ENCODE data around the gene ZEB2. TPM values are rescaled to one million over a fixed set of nuclear protein-coding genes. Genes with fewer than 3 reads are reported as not detected.

ZEB2 gene
- total and polyA plus RNA-seq, 2 donors (not counting 3 experiments of a cell fraction or from before 2014, with no cell fraction given) = 17.9 to 49.6 TPM

DNA sequence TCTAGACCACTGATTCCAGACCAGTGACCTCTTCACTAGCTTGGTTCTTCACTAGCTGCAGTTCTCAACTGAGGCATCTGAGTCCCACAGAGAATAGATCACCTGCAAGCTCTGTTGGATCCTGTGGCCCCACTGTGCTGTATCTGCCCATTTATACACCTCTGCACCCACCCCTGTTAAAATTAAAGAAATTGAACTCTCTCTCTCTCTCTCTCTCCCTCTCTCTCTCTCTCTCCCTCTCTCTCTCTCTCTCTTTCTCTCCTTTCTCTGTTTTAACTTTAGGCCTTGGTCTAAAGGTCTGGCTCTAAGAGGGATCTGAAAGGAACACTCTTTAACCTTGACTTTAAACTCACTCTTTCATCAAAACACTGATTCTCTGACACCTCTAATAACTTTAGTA lies 150.5 kb downstream of the ZEB2 start:
- CTCF ChIA-PET = interaction anchor here (1.2 kb wide), 1 partner anchor 13 kb away, joined by 3 read pairs; no protein-coding TSS in a partner anchor
- Histone ChIP-seq H3K27ac (ENCODE audit: insufficient read depth, low read depth, low read length) (no peak overlapping the region), H3K9ac (replicated peaks; ENCODE audit: extremely low read depth, insufficient read depth, low read length) (no peak overlapping the region), H2AFZ (ENCODE audit: low read depth, low read length) (no peak overlapping the region), H3K79me2 (ENCODE audit: control insufficient read depth, insufficient read depth, low read length) (no peaks in the 10 kb centered on the region), H3K27me3 (ENCODE audit: control insufficient read depth in 2 of 2, insufficient read depth in 2 of 2, low read length in 2 of 2) (no peaks in the 10 kb centered on the region), H3K4me1 (ENCODE audit: control insufficient read depth, extremely low read depth, insufficient read depth, low read length) (no peaks in the 10 kb centered on the region), H3K9me3 (replicated peaks; ENCODE audit: control insufficient read depth, insufficient read depth, low read length) (no peaks in the 10 kb centered on the region), H3K36me3 (ENCODE audit: control insufficient read depth in 2 of 2, extremely low read depth in 1 of 2, insufficient read depth in 2 of 2, low read length in 2 of 2) (no peaks in the 10 kb centered on the region), H3K9me1 (replicated peaks; ENCODE audit: control insufficient read depth, extremely low read depth, insufficient read depth, low read length) (no peaks in the 10 kb centered on the region), H3K4me2 (ENCODE audit: insufficient read depth, low read length) (no peak overlapping the region), H4K20me1 (replicated peaks; ENCODE audit: control insufficient read depth, extremely low read depth, insufficient read depth, low read length) (no peaks in the 10 kb centered on the region), H3K4me3 (replicated peaks in 1 of 3; ENCODE audit: insufficient read depth in 1 of 3, low read depth in 1 of 3, low read length in 3 of 3) (no peak overlapping the region)
- TF ChIP-seq POLR2A (IDR thresholded peaks at IDR 0.05; ENCODE audit: low read depth, low read length) (no peak), POLR2AphosphoS5 (IDR thresholded peaks at IDR 0.05; ENCODE audit: insufficient read depth, low read depth, low read length) (no peak), GATA2 (IDR thresholded peaks at IDR 0.05; ENCODE audit: insufficient read depth, insufficient read length, low read depth, low read length) (no peak), EZH2 (IDR thresholded peaks at IDR 0.05; ENCODE audit: borderline replicate concordance, low read depth, low read length, severe bottlenecking) (no peak), JUN (IDR thresholded peaks at IDR 0.05; ENCODE audit: borderline replicate concordance, insufficient read depth, insufficient read length, low read depth) (no peak), FOS (IDR thresholded peaks at IDR 0.05; ENCODE audit: borderline replicate concordance, insufficient read depth, low read length) (no peak)
- TF ChIP-seq, protein P1, sequence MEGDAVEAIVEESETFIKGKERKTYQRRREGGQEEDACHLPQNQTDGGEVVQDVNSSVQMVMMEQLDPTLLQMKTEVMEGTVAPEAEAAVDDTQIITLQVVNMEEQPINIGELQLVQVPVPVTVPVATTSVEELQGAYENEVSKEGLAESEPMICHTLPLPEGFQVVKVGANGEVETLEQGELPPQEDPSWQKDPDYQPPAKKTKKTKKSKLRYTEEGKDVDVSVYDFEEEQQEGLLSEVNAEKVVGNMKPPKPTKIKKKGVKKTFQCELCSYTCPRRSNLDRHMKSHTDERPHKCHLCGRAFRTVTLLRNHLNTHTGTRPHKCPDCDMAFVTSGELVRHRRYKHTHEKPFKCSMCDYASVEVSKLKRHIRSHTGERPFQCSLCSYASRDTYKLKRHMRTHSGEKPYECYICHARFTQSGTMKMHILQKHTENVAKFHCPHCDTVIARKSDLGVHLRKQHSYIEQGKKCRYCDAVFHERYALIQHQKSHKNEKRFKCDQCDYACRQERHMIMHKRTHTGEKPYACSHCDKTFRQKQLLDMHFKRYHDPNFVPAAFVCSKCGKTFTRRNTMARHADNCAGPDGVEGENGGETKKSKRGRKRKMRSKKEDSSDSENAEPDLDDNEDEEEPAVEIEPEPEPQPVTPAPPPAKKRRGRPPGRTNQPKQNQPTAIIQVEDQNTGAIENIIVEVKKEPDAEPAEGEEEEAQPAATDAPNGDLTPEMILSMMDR (IDR thresholded peaks at IDR 0.05; ENCODE audit: extremely low read depth in 1 of 2, insufficient read depth in 1 of 2, low read depth in 1 of 2, low read length in 2 of 2) = no peak
- TF ChIP-seq, protein P2, sequence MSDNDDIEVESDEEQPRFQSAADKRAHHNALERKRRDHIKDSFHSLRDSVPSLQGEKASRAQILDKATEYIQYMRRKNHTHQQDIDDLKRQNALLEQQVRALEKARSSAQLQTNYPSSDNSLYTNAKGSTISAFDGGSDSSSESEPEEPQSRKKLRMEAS (IDR thresholded peaks at IDR 0.05; ENCODE audit: insufficient read depth, insufficient read length) = no peak
- intact Hi-C loops (cut with micrococcal nuclease) (no loop called here), dilution Hi-C loops (cut with MboI; ENCODE audit: extremely low pct_ligation_motif_present, low sequenced_read_pairs) (loop anchor here (25.0 kb wide), 1 partner anchor 143 kb away; the partner anchor contains the start of gene ZEB2)
- FAIRE-seq = no peak
- DNase-seq (ENCODE audit: low read depth, low spot score) = no peak
- POLR2A ChIA-PET = no interaction called here
- no TSS peak for BruUV-seq (replicated peaks)

Data from endothelial cell of umbilical vein (primary cell).